GM19043 (cell line): ENCODE measurements around the gene MRPS16.
"Not testable (repeated sequence)": the region's sequence is repeated elsewhere in the genome, so short reads cannot be mapped to it uniquely, and the experiment has no call there.

ENCODE experiments used
- ATAC-seq: cut with Tn5 transposase; IDR thresholded peaks from one replicate; pipeline ENCODE4 v1.9.1; 2021; ENCODE audit warnings: low read depth; ENCODE audit not compliant: unreplicated experiment

Gene MRPS16

GRCh38 chr10:73252445-73253224 lies at the start of gene MRPS16:
MRPS16 (minus strand) TSS chr10:73252644; CDS start chr10:73252482, 162 bp downstream.
- peak; percentile 80 for ATAC-seq

GRCh38 chr10:73296946-73297345 lies 44.5 kb upstream of the MRPS16 start:
- no peak for ATAC-seq

GRCh38 chr10:73293461-73293860 lies 41.0 kb upstream of the MRPS16 start:
- no peak for ATAC-seq

- ATAC-seq: no peak
These were observed 37.5 kb upstream of the MRPS16 start for GRCh38 chr10:73289958-73290357.

DNA sequence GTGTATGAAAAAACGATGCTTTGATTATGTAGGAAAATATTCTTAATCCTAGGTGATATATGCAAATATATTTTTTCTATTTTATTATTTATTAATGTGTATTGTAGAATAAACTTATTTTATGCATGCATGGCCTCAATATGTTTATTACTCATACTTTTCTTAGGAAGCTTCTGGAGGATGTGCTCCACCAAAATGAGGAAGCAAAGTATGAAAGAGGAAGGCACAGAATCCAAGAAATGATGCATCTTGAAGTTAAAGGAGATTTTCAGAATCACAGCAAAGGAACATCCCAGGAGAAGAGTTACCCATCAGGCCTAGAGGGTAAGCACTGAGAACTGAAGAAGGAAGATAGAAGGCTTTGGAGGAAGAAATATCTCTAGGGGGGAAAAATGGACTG lies 35.0 kb upstream of the MRPS16 start:
- ATAC-seq: no peak

DNA sequence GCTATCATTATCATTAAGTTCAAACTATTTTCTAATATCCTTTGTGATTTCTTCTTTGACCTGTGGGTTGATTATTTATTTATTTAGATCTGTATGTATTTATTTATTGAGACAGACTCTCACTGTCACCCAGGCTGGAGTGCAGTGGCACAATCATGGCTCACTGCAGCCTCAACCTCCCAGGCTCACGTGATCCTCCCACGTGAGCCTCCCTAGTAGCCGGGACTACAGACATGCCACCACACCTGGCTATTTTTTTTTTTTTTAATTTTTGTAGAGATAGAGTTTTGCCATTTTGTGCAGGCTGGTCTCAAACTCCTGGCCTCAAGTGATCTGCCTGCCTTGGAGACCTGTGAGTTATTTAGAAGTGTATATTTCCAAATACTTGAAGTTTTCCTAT lies 28.7 kb upstream of the MRPS16 start:
- ATAC-seq: no peak

- no peak for ATAC-seq
These were observed 12.0 kb upstream of the MRPS16 start for GRCh38 chr10:73264423-73264822.

DNA sequence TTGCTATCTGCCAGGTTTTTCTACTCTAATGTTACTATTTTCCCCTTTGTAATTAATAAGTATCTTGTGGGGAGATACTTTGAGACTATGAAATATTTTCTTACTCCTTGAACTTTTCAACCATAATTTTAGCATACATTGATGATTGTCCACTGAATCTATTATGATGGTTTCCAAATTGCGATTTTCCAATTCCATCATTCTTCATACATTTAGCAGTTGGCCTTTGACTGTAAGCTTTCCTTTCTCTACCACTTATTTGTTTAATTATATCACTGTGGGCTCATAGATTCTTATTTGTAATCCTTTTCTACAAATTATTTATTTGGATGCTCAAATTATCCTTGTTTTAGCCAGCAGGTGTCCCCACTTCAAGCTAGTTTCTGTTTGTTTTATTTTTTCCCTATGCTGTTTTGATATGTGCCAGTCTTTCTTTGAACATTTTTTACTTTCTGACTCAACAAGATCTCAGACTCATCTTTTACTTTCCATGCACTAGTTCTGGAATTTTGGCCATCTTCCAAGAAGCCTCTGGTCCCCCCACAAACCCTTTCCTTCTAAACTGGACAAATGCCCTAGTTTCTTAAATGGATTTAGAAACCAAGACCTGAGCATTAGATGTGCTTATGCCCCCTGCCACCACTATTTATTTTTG lies 11.4 kb upstream of the MRPS16 start:
- ATAC-seq: no peak

DNA sequence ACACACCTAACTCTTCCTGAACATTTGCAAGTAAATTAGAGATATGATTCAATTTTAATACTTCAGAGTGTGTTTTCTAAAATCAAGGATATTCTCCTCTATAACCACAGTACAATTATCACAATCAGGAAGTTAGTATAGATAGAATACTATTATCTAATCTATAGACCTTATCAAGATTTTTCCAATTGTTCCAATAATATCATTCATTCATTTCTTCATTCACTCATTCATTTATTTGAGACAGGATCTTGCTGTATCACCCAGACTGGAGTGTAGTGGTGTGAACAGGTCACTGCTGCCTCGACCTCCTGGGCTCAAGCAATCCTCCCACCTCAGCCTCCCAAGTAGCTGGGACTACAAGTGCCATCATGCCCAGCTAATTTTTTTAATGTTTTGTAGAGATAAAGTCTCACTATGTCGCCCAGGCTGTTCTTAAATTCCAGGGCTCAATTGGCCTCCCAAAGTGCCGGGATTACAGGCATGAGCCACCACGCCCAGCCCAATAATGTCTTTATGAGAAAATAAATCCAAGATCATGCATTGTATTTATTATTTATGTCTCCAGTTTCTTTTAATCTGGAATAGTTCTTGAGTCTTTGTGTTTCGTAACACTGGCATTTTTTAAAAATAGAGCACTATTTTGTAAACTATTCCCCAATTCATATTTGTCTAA lies 10.6 kb upstream of the MRPS16 start:
- no peak for ATAC-seq

- ATAC-seq: no peak
These were observed 9.8 kb upstream of the MRPS16 start for GRCh38 chr10:73262105-73262730.

GRCh38 chr10:73261362-73261995 lies 9.0 kb upstream of the MRPS16 start:
- ATAC-seq: no peak

DNA sequence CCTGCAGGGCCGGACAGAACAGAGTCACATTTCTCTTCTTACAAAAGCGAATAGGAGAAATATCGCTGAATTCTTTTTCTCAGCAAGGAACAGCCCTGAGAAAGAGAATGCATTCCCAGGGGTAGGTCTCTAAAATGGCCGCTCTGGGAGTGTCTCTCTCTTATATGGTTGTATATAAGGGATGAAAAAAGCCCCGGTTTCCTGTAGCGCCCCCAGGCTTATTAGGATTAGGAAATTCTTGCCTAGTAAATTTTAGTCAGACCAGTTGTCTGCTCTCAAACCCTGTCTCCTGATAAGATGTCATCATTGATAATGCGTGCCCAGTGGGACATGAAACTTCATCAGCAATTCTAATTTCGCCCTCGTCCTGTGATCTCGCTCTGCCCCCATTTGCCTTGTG lies 6.2 kb upstream of the MRPS16 start:
- ATAC-seq: not testable (repeated sequence)

GRCh38 chr10:73253225-73253555 lies 746 bp upstream of the MRPS16 start:
- no peak for ATAC-seq

- peak; percentile 40 for ATAC-seq
These were observed 580 bp downstream of the MRPS16 start for GRCh38 chr10:73251683-73252444.

DNA sequence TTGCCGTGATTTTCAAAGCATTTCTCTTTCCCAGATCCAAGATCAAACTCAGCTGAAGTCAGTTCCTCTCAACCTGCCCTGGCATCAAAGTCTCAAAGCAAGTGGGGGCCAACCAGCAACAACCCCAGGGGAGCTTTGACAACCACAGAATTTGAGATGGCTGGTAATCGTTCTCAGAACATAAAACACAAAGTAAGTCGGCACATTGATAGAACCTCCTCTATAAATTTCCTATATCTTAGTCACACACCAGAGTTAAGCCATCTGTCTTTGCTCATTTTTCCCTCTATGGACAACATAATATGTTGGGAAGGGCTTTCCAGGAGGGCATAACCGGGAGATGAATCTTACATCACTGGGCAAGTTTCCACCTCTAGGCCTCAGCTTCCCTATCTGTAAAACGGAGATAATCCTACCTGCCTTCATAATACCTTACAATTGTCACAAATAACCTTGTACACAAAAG lies 4.2 kb downstream of the MRPS16 start:
- ATAC-seq: no peak

DNA sequence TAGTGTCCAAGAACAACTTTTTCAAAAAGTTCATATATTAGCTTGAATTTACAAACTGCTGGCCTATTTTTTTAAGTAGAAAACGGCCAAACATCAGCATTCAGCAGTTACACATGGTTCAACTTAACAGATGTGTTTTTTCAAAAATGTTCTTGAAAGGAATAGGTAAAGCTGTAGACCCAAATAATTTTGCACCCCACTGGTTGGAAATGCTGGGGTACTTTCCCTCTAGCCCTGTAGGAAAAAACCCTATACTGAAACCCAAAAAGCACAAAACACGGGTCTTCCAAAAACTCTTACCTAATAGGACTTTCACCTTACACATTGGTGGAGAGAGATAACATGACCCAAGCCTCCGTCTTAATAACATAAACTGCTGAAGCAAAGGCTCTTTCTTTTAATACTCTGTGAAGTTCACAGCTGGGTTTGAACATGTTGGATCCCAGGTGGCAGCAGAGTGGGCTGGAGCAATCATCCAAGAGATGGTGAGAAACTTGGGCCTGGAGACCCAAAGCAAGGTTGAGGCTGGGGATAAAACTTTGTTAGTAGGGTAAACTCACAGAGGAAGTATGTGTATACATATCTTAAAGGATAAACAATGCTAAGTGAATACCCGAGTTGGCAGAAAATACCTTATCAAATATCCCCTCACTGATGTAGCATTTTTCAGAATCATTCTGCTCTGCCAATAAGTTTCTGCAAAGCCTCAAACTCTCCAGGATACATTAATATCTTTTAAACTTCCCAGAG lies 4.8 kb downstream of the MRPS16 start:
- ATAC-seq: no peak

- ATAC-seq: peak; percentile 73
These were observed 5.6 kb downstream of the MRPS16 start, which contains the start of gene DNAJC9 for GRCh38 chr10:73246646-73247508. DNAJC9 (minus strand) TSS chr10:73247255; CDS start chr10:73247189, 66 bp downstream.

- ATAC-seq: no peak
These were observed 6.2 kb downstream of the MRPS16 start for GRCh38 chr10:73246322-73246645.
